Measurements from ENCODE around the gene TNK2.
"Not testable (repeated sequence)": the region's sequence is repeated elsewhere in the genome, so short reads cannot be mapped to it uniquely, and the experiment has no call there.

TNK2 gene

DNA sequence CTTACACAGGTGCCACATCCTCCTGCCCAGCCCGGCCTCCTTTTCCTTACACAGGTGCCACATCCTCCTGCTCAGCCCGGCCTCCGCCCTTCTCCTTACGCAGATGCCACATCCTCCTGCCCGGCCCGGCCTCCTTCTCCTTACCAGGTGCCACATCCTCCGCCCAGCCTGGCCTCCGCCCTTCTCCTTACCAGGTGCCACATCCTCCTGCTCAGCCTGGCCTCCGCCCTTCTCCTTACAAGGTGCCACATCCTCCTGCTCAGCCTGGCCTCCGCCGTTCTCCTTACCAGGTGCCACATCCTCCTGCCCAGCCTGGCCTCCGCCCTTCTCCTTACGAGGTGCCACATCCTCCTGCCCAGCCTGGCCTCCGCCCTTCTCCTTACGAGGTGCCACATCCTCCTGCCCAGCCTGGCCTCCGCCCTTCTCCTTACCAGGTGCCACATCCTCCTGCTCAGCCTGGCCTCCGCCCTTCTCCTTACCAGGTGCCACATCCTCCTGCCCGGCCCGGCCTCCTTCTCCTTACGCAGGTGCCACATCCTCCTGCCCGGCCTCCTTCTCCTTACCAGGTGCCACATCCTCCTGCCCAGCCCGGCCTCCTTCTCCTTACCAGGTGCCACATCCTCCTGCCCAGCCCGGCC lies 92.0 kb downstream of the TNK2 start:
- DNase-seq: not testable (repeated sequence)

DNA sequence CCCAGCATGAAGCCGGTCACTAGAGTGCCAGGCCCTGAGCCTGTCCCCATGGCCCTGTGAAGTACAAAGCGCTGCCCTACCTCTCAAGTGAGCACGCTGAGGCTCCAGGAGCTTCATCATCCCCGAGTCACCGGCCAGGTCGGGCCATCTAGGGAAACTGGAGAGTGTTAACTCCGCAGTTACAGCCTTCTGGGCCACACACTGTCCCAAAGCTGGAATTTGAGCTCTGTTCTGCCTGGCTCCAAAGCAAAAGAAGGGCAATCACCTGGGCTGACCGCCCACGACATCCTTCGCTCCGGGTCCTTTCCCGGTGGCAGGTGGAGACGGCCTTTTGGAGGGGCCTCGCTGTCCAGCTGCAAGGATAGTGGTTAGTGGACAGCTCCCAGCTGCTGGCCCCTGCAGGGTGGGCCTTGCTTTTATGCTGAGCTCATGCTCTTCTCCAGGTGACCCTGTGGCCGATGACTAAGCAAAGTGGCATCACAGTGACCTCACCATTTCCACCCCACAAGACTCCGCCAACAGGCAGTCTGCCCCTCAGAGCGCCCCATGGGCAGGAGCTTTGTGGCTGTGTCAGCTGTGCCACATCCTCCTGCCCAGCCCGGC lies 93.1 kb downstream of the TNK2 start:
- no peak for DNase-seq

DNA sequence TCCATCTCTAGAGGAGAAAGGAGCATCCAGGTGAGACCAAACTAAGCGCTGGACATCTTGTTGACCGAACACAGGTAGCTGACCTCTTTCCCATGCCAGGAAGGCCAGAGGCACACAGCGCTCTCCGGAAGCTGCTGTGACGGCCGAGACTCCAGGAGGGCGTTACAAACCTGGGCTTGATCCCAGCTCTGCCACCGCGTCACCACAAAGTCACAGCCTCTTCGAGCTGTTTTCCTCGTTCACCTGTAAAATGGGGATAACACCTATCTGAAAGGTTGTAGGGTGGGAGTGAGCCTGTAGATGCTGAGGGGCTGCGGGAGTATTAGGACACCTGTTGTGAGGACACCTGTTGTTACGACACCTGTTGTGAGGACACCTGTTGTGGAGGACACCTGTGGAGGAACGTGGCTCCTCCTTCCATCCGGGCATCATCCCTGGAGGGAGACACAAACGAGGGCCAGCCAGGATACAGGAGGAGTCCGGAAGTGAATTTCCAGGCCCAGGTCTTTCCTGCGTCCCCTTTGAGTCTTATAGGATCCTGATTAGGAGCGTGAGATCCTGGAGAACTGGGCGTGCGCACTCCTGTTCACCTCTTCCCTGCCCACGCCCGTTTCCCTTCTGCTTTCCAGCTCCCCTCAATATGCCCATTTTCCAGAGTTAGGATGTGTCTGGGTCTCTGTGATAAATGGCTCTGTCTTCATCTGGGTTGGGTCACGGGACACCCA lies 94.3 kb downstream of the TNK2 start:
- no peak for DNase-seq
